ENCODE measurements around the gene NOSIP.

The NOSIP gene

GRCh38 chr19:49536921-49537462 is 43.4 kb downstream of the NOSIP start:
- Histone ChIP-seq H3K4me1 (ENCODE audit: insufficient read depth, low read length) (no peaks in the 10 kb centered on the region), H3K9me3 (ENCODE audit: insufficient read depth, low read depth, low read length) (no peaks in the 10 kb centered on the region), H3K4me3 (ENCODE audit: low read length) (no peak overlapping the region), H3K9ac (ENCODE audit: low read depth, low read length) (no peak overlapping the region), H3K36me3 (ENCODE audit: insufficient read depth, low read depth, low read length) (peaks cover 4% of the 10 kb centered on the region; the same call in 1 of the 2 replicates), H3K27ac (ENCODE audit: low read length) (no peak overlapping the region), H3K27me3 (ENCODE audit: insufficient read depth, low read length) (peaks cover 10% of the 10 kb centered on the region)

- no peak overlapping the region for H3K9ac ChIP-seq (ENCODE audit: low read depth, low read length)
- H3K9me3 ChIP-seq (ENCODE audit: insufficient read depth, low read depth, low read length), result no peaks in the 10 kb centered on the region
- peaks cover 4% of the 10 kb centered on the region; the same call in 1 of the 2 replicates for H3K36me3 ChIP-seq (ENCODE audit: insufficient read depth, low read depth, low read length)
- H3K27me3 ChIP-seq (ENCODE audit: insufficient read depth, low read length), result peaks cover 10% of the 10 kb centered on the region
- H3K4me1 ChIP-seq (ENCODE audit: insufficient read depth, low read length), result no peaks in the 10 kb centered on the region
- no peak overlapping the region for H3K27ac ChIP-seq (ENCODE audit: low read length)
- peak overlapping the region; percentile 79 for H3K4me3 ChIP-seq (ENCODE audit: low read length)
Measured at GRCh38 chr19:49534632-49535385, 45.5 kb downstream of the NOSIP start.

- no peaks in the 10 kb centered on the region for H3K9me3 ChIP-seq (ENCODE audit: insufficient read depth, low read depth, low read length)
- peaks cover 10% of the 10 kb centered on the region for H3K27me3 ChIP-seq (ENCODE audit: insufficient read depth, low read length)
- H3K36me3 ChIP-seq (ENCODE audit: insufficient read depth, low read depth, low read length), result no peaks in the 10 kb centered on the region
- no peaks in the 10 kb centered on the region for H3K4me1 ChIP-seq (ENCODE audit: insufficient read depth, low read length)
- no peak overlapping the region for H3K9ac ChIP-seq (ENCODE audit: low read depth, low read length)
- peak overlapping the region; percentile 79 for H3K4me3 ChIP-seq (ENCODE audit: low read length)
- H3K27ac ChIP-seq (ENCODE audit: low read length), result no peak overlapping the region
Measured at GRCh38 chr19:49533551-49534488, 46.5 kb downstream of the NOSIP start.

- Histone ChIP-seq H3K9ac (ENCODE audit: low read depth, low read length) (no peak overlapping the region), H3K4me3 (ENCODE audit: low read length) (no peak overlapping the region), H3K36me3 (ENCODE audit: insufficient read depth, low read depth, low read length) (0 out of 2 replicates have a peak, but pooled peaks cover 5% of the 10 kb centered on the region), H3K9me3 (ENCODE audit: insufficient read depth, low read depth, low read length) (no peaks in the 10 kb centered on the region), H3K27ac (ENCODE audit: low read length) (no peak overlapping the region), H3K4me1 (ENCODE audit: insufficient read depth, low read length) (no peaks in the 10 kb centered on the region), H3K27me3 (ENCODE audit: insufficient read depth, low read length) (peaks cover 17% of the 10 kb centered on the region)
Measured at GRCh38 chr19:49530708-49531107, 49.6 kb downstream of the NOSIP start.

GRCh38 chr19:49528211-49528771 is 52.1 kb downstream of the NOSIP start:
- Histone ChIP-seq H3K27ac (ENCODE audit: low read length) (no peak overlapping the region), H3K4me3 (ENCODE audit: low read length) (peak overlapping the region; percentile 68), H3K4me1 (ENCODE audit: insufficient read depth, low read length) (no peaks in the 10 kb centered on the region), H3K36me3 (ENCODE audit: insufficient read depth, low read depth, low read length) (0 out of 2 replicates have a peak, but pooled peaks cover 10% of the 10 kb centered on the region), H3K27me3 (ENCODE audit: insufficient read depth, low read length) (peaks cover 7% of the 10 kb centered on the region; the same call in 1 of the 2 replicates), H3K9me3 (ENCODE audit: insufficient read depth, low read depth, low read length) (no peaks in the 10 kb centered on the region), H3K9ac (ENCODE audit: low read depth, low read length) (peak overlapping the region; percentile 57; the same call in 1 of the 2 replicates)

- H3K4me3 ChIP-seq (ENCODE audit: low read length), result no peak overlapping the region
- H3K27ac ChIP-seq (ENCODE audit: low read length), result no peak overlapping the region
- H3K9me3 ChIP-seq (ENCODE audit: insufficient read depth, low read depth, low read length), result no peaks in the 10 kb centered on the region
- H3K27me3 ChIP-seq (ENCODE audit: insufficient read depth, low read length), result peaks cover 7% of the 10 kb centered on the region; the same call in 1 of the 2 replicates
- no peaks in the 10 kb centered on the region for H3K4me1 ChIP-seq (ENCODE audit: insufficient read depth, low read length)
- H3K36me3 ChIP-seq (ENCODE audit: insufficient read depth, low read depth, low read length), result peaks cover 19% of the 10 kb centered on the region
- no peak overlapping the region for H3K9ac ChIP-seq (ENCODE audit: low read depth, low read length)
Measured at GRCh38 chr19:49524812-49525455, 55.4 kb downstream of the NOSIP start.

GRCh38 chr19:49520705-49521319 is 59.5 kb downstream of the NOSIP start:
- peaks cover 15% of the 10 kb centered on the region for H3K36me3 ChIP-seq (ENCODE audit: insufficient read depth, low read depth, low read length)
- H3K4me1 ChIP-seq (ENCODE audit: insufficient read depth, low read length), result no peaks in the 10 kb centered on the region
- no peak overlapping the region for H3K27ac ChIP-seq (ENCODE audit: low read length)

GRCh38 chr19:49518033-49518432 is 62.3 kb downstream of the NOSIP start:
- Histone ChIP-seq H3K36me3 (ENCODE audit: insufficient read depth, low read depth, low read length) (peaks cover 19% of the 10 kb centered on the region), H3K4me3 (ENCODE audit: low read length) (no peak overlapping the region), H3K9me3 (ENCODE audit: insufficient read depth, low read depth, low read length) (no peaks in the 10 kb centered on the region), H3K27ac (ENCODE audit: low read length) (no peak overlapping the region), H3K27me3 (ENCODE audit: insufficient read depth, low read length) (no peaks in the 10 kb centered on the region), H3K9ac (ENCODE audit: low read depth, low read length) (no peak overlapping the region), H3K4me1 (ENCODE audit: insufficient read depth, low read length) (peaks cover 5% of the 10 kb centered on the region; the same call in 1 of the 2 replicates)

More at GRCh38 chr19:49520705-49521319, 59.5 kb downstream of the NOSIP start:
- no peaks in the 10 kb centered on the region for H3K9me3 ChIP-seq (ENCODE audit: insufficient read depth, low read depth, low read length)
- H3K4me3 ChIP-seq (ENCODE audit: low read length), result no peak overlapping the region
- H3K9ac ChIP-seq (ENCODE audit: low read depth, low read length), result no peak overlapping the region
- no peaks in the 10 kb centered on the region for H3K27me3 ChIP-seq (ENCODE audit: insufficient read depth, low read length)

- Histone ChIP-seq H3K9me3 (ENCODE audit: insufficient read depth, low read depth, low read length) (no peaks in the 10 kb centered on the region), H3K9ac (ENCODE audit: low read depth, low read length) (no peak overlapping the region), H3K4me3 (ENCODE audit: low read length) (no peak overlapping the region), H3K27me3 (ENCODE audit: insufficient read depth, low read length) (no peaks in the 10 kb centered on the region), H3K27ac (ENCODE audit: low read length) (no peak overlapping the region), H3K36me3 (ENCODE audit: insufficient read depth, low read depth, low read length) (peaks cover 12% of the 10 kb centered on the region), H3K4me1 (ENCODE audit: insufficient read depth, low read length) (peaks cover 8% of the 10 kb centered on the region; the same call in 1 of the 2 replicates)
Measured at GRCh38 chr19:49515767-49516166, 64.6 kb downstream of the NOSIP start.

- peak overlapping the region; percentile 61; the same call in 1 of the 2 replicates for H3K9ac ChIP-seq (ENCODE audit: low read depth, low read length)
- H3K4me1 ChIP-seq (ENCODE audit: insufficient read depth, low read length), result peaks cover 8% of the 10 kb centered on the region; the same call in 1 of the 2 replicates
- H3K9me3 ChIP-seq (ENCODE audit: insufficient read depth, low read depth, low read length), result no peaks in the 10 kb centered on the region
- H3K4me3 ChIP-seq (ENCODE audit: low read length), result peak overlapping the region; percentile 76
- no peaks in the 10 kb centered on the region for H3K27me3 ChIP-seq (ENCODE audit: insufficient read depth, low read length)
- H3K36me3 ChIP-seq (ENCODE audit: insufficient read depth, low read depth, low read length), result peaks cover 10% of the 10 kb centered on the region
- no peak overlapping the region for H3K27ac ChIP-seq (ENCODE audit: low read length)
Measured at GRCh38 chr19:49514151-49514550, 66.2 kb downstream of the NOSIP start.
